DOHH2 (cell line): ENCODE measurements around the gene SIK2.

ENCODE experiments used
- H3F3A ChIP-seq: fragments of 200-600 bp; sonication (generic), shearing (Covaris generic); 2 replicates; pipeline ENCODE4 v1.6.0; 2016; ENCODE audit warnings: antibody characterized with exemption, mild to moderate bottlenecking; ENCODE audit not compliant: control insufficient read depth, insufficient read depth
- H3K27ac ChIP-seq: fragments of 200-600 bp; sonication (generic); 2 replicates; pipeline ENCODE4 v1.5.1; 2014; ENCODE audit warnings: low read depth, mild to moderate bottlenecking, low read length, moderate library complexity
- H3K27me3 ChIP-seq: fragments of 200-600 bp; sonication (generic); 2 replicates; pipeline ENCODE4 v1.6.1; 2014; ENCODE audit warnings: mild to moderate bottlenecking, low read length, mixed read lengths; ENCODE audit not compliant: control insufficient read depth
- H3K36me3 ChIP-seq: fragments of 200-600 bp; sonication (generic); 2 replicates; pipeline ENCODE4 v1.6.1; 2014; ENCODE audit warnings: mild to moderate bottlenecking, low read length, moderate library complexity, mixed read lengths; ENCODE audit not compliant: control insufficient read depth
- H3K4me1 ChIP-seq: fragments of 200-600 bp; sonication (generic); 2 replicates; pipeline ENCODE4 v1.6.1; 2014; ENCODE audit warnings: mild to moderate bottlenecking, low read length, mixed read lengths; ENCODE audit not compliant: control insufficient read depth
- H3K4me2 ChIP-seq: fragments of 200-600 bp; sonication (generic); 2 replicates; pipeline ENCODE4 v1.6.0; 2014; ENCODE audit warnings: mild to moderate bottlenecking, low read length, moderate library complexity
- H3K4me3 ChIP-seq: fragments of 200-600 bp; sonication (generic); 2 replicates; pipeline ENCODE4 v1.5.1; 2014; ENCODE audit warnings: mild to moderate bottlenecking, low read length, mixed read lengths
- H3K79me2 ChIP-seq: fragments of 200-600 bp; sonication (generic); 2 replicates; pipeline ENCODE4 v1.6.1; 2014; ENCODE audit warnings: mild to moderate bottlenecking, low read length, mixed read lengths; ENCODE audit not compliant: control insufficient read depth
- H3K9me2 ChIP-seq: fragments of 200-600 bp; sonication (generic); replicated peaks from 2 replicates; pipeline ENCODE4 v1.6.1; 2014; ENCODE audit warnings: mild to moderate bottlenecking, low read length, mixed read lengths; ENCODE audit not compliant: control insufficient read depth
- H3K9me3 ChIP-seq: fragments of 200-600 bp; sonication (generic); 2 replicates; pipeline ENCODE4 v1.6.1; 2014; ENCODE audit warnings: antibody characterized with exemption, low read length, mixed read lengths; ENCODE audit not compliant: control insufficient read depth, insufficient read depth
- H4K20me1 ChIP-seq: fragments of 200-600 bp; sonication (generic); 2 replicates; pipeline ENCODE4 v1.6.0; 2014; ENCODE audit warnings: low read depth, mild to moderate bottlenecking, antibody characterized with exemption, low read length, moderate library complexity; ENCODE audit not compliant: control insufficient read depth, insufficient read depth
- EZH2phosphoT487 ChIP-seq: fragments of 200-600 bp; sonication (generic); IDR thresholded peaks from 2 replicates; pipeline ENCODE4 v1.6.1; 2017; ENCODE audit warnings: borderline replicate concordance, mild to moderate bottlenecking, antibody characterized with exemption, low read length, moderate library complexity, mixed read lengths
- TF ChIP-seq, protein P1 (sequence below): fragments of 200-600 bp; sonication (generic); IDR thresholded peaks from one replicate; pipeline ENCODE4 v1.5.1; 2014; ENCODE audit warnings: antibody characterized with exemption, mild to moderate bottlenecking, low read depth, low read length; ENCODE audit not compliant: poor library complexity, severe bottlenecking

Gene SIK2

DNA sequence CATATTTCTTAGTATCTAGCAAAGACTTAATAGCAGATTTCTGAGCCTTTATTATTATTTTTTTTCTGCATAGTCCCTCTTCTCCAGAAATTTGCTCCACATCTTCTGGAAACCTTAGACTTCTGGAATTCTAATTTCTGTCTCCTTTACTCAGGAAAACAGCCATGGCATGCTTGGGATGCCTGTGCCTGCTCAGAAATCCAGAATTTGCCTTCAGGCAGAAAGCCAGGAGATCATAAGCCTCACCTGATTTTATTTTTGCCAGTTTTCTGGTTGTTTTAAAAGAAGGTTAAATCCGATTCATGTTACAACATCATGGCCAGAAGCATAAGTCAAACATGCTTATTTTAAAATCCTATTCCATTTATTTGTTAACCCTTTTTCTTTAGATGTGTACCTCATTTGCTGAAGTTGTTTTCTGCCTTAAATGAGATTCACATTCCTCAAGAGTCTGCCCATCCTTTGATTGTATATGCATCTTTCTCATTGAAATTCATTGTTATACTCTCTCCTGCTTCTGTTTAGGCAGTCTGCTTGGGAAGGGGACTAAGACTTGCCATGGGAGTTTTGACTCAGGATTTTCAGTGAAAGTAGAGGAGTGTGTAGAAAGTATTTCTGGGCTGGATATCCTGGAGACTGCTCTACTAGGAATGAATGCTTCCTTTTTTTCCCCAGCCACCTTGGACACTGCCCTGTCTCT, 37.1 kb downstream of the SIK2 start:
- Histone ChIP-seq H3K36me3 (peaks cover 14% of the 10 kb centered on the region), H3K9me3 (no peaks in the 10 kb centered on the region), H3K79me2 (peaks cover 8% of the 10 kb centered on the region; the same call in 1 of the 2 replicates), H3F3A (no peaks in the 10 kb centered on the region), H3K9me2 (no peaks in the 10 kb centered on the region), H3K27ac (no peak overlapping the region), H4K20me1 (no peaks in the 10 kb centered on the region), H3K4me1 (no peaks in the 10 kb centered on the region), H3K27me3 (no peaks in the 10 kb centered on the region), H3K4me2 (no peak overlapping the region), H3K4me3 (no peak overlapping the region)
- TF ChIP-seq, protein P1, sequence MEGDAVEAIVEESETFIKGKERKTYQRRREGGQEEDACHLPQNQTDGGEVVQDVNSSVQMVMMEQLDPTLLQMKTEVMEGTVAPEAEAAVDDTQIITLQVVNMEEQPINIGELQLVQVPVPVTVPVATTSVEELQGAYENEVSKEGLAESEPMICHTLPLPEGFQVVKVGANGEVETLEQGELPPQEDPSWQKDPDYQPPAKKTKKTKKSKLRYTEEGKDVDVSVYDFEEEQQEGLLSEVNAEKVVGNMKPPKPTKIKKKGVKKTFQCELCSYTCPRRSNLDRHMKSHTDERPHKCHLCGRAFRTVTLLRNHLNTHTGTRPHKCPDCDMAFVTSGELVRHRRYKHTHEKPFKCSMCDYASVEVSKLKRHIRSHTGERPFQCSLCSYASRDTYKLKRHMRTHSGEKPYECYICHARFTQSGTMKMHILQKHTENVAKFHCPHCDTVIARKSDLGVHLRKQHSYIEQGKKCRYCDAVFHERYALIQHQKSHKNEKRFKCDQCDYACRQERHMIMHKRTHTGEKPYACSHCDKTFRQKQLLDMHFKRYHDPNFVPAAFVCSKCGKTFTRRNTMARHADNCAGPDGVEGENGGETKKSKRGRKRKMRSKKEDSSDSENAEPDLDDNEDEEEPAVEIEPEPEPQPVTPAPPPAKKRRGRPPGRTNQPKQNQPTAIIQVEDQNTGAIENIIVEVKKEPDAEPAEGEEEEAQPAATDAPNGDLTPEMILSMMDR = no peak
- TF ChIP-seq EZH2phosphoT487 = no peak

DNA sequence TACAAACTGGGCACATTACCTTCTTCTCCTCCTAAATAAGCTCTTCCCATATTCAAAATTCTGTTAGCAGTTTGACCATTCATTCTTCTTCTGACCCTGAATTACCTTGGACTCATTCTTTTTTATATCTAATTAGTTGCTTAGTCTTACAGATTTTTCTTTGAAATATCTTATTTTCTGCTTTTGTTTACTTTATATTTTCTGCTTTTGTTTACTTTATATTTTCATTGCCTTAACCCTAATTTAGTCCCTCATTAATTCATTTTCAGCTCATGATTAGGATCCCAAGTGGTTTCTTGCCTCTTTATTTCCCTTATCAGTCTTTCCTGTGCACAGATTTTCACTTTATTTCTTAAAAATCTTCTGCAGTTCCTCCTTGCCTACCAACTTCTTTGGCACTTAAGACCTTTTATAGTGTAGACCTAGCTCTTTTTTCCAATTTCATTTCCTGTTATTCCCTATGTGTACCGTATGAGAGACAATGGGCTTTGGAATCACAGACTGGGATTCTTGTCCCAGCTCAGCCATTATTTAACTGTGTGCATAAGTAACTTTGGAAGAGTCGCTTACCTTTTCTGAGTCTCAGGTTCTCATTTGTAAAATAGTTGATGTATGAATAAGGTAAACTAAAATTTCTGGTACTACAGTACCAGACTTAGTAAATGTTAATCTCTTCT, 39.2 kb downstream of the SIK2 start:
- H3K79me2 ChIP-seq = peaks cover 8% of the 10 kb centered on the region; the same call in 1 of the 2 replicates
- H3K27ac ChIP-seq = no peak overlapping the region
- no peaks in the 10 kb centered on the region for H3F3A ChIP-seq
- no peak overlapping the region for H3K4me2 ChIP-seq
- TF ChIP-seq, protein P1 = no peak
- TF ChIP-seq EZH2phosphoT487 = no peak
- no peaks in the 10 kb centered on the region for H3K4me1 ChIP-seq
- no peaks in the 10 kb centered on the region for H4K20me1 ChIP-seq
- peaks cover 14% of the 10 kb centered on the region for H3K36me3 ChIP-seq
- H3K9me2 ChIP-seq = no peaks in the 10 kb centered on the region
- H3K9me3 ChIP-seq = no peaks in the 10 kb centered on the region
- H3K4me3 ChIP-seq = no peak overlapping the region
- H3K27me3 ChIP-seq = no peaks in the 10 kb centered on the region

DNA sequence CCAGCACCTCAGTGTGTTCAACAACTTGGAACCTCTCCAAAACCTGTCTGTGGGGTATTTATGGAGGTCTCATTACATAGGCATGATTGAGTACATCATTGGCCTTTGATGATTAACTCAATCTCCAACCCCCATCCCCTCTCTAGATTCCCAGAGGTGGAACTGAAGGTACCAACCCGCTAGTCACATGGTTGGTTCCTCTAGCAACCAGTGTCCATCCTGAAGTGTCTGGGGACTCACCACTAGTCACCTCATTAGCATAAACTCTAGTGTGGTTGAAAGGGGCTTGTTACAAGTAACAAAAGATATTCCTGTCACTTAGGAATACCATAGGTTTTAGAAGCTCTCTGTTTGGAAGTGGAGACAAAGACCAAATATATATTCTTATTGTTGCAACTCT, 40.3 kb downstream of the SIK2 start:
- H3K4me3 ChIP-seq = no peak overlapping the region
- H3K27me3 ChIP-seq = no peaks in the 10 kb centered on the region
- H3K4me2 ChIP-seq = no peak overlapping the region
- TF ChIP-seq, protein P1 = no peak
- TF ChIP-seq EZH2phosphoT487 = no peak
- no peaks in the 10 kb centered on the region for H4K20me1 ChIP-seq
- no peak overlapping the region for H3K27ac ChIP-seq
- no peaks in the 10 kb centered on the region for H3K9me2 ChIP-seq
- no peaks in the 10 kb centered on the region for H3K4me1 ChIP-seq
- no peaks in the 10 kb centered on the region for H3K9me3 ChIP-seq
- peaks cover 8% of the 10 kb centered on the region; the same call in 1 of the 2 replicates for H3K79me2 ChIP-seq
- H3F3A ChIP-seq = no peaks in the 10 kb centered on the region
- H3K36me3 ChIP-seq = peaks cover 14% of the 10 kb centered on the region
